Activated CD8-positive, alpha-beta memory T cell treated with anti-CD3 and anti-CD28 coated beads for 24 hours (primary cell): ENCODE data around the gene ABLIM2.
A peak's percentile ranks its signal among the peaks of the same experiment; 100 is the strongest.

Experiments
- DNase-seq: peaks from one replicate; pipeline ENCODE4 v3.0.0-alpha.2; 2020

The ABLIM2 gene

GRCh38 chr4:7998447-7998846, 160.2 kb downstream of the ABLIM2 start:
- DNase-seq = no peak

- no peak for DNase-seq
Observed at GRCh38 chr4:7995866-7996265, 162.7 kb downstream of the ABLIM2 start.

- DNase-seq = no peak
Observed at GRCh38 chr4:7995135-7995534, 163.5 kb downstream of the ABLIM2 start.

- no peak for DNase-seq
Observed at GRCh38 chr4:7993671-7994070, 164.9 kb downstream of the ABLIM2 start.

GRCh38 chr4:7992846-7993245, 165.8 kb downstream of the ABLIM2 start:
- no peak for DNase-seq

GRCh38 chr4:7990807-7991459, 167.7 kb downstream of the ABLIM2 start:
- no peak for DNase-seq

GRCh38 chr4:7989654-7990053, 169.0 kb downstream of the ABLIM2 start:
- no peak for DNase-seq

GRCh38 chr4:7988437-7988836, 170.2 kb downstream of the ABLIM2 start:
- DNase-seq = no peak

GRCh38 chr4:7987148-7987989, 171.2 kb downstream of the ABLIM2 start:
- DNase-seq = peak; percentile 89

GRCh38 chr4:7985891-7986441, 172.6 kb downstream of the ABLIM2 start:
- no peak for DNase-seq

GRCh38 chr4:7985072-7985471, 173.5 kb downstream of the ABLIM2 start:
- DNase-seq = no peak

GRCh38 chr4:7984286-7984925, 174.2 kb downstream of the ABLIM2 start:
- DNase-seq = no peak

- no peak for DNase-seq
Observed at GRCh38 chr4:7983296-7983695, 175.3 kb downstream of the ABLIM2 start.

- DNase-seq = no peak
Observed at GRCh38 chr4:7981738-7982394, 176.7 kb downstream of the ABLIM2 start.

- DNase-seq = no peak
Observed at GRCh38 chr4:7980036-7980435, 178.6 kb downstream of the ABLIM2 start.

- no peak for DNase-seq
Observed at GRCh38 chr4:7979652-7979968, 179.0 kb downstream of the ABLIM2 start.

- no peak for DNase-seq
Observed at GRCh38 chr4:7978907-7979651, 179.5 kb downstream of the ABLIM2 start.

- no peak for DNase-seq
Observed at GRCh38 chr4:7978489-7978888, 180.1 kb downstream of the ABLIM2 start.

- DNase-seq = no peak
Observed at GRCh38 chr4:7976634-7977033, 182.0 kb downstream of the ABLIM2 start.

- no peak for DNase-seq
Observed at GRCh38 chr4:7976025-7976424, 182.6 kb downstream of the ABLIM2 start.

GRCh38 chr4:7974425-7974824, 184.2 kb downstream of the ABLIM2 start:
- DNase-seq = no peak

GRCh38 chr4:7973545-7973981, 185.1 kb downstream of the ABLIM2 start:
- no peak for DNase-seq
